IgD-negative memory B cell (primary cell): ENCODE results near the gene ACE2. TPM values are rescaled to one million over a fixed set of nuclear protein-coding genes. Genes with fewer than 3 reads are reported as not detected.

Source experiments
- H3K27ac Mint-ChIP-seq, 3 donors: one replicate each; pipeline ENCODE4 v1.8.0; 2020 to 2022; ENCODE audit warnings: mild to moderate bottlenecking in 3 of 3, mixed read lengths in 3 of 3, moderate library complexity in 1 of 3
- H3K27me3 Mint-ChIP-seq: one replicate; pipeline ENCODE4 v1.8.0; 2021; ENCODE audit warnings: mixed read lengths
- H3K36me3 Mint-ChIP-seq: one replicate; pipeline ENCODE4 v1.8.0; 2020; ENCODE audit warnings: mild to moderate bottlenecking, mixed read lengths
- H3K4me1 Mint-ChIP-seq, 3 donors: one replicate each; pipeline ENCODE4 v1.8.0; 2020 to 2022; ENCODE audit warnings: mixed read lengths in 3 of 3, mild to moderate bottlenecking in 1 of 3
- H3K4me3 Mint-ChIP-seq, 4 donors: one replicate each; pipeline ENCODE4 v1.8.0; 2020 to 2022; ENCODE audit warnings: mild to moderate bottlenecking in 4 of 4, mixed read lengths in 4 of 4, moderate library complexity in 3 of 4
- H3K9me3 Mint-ChIP-seq, 3 donors: one replicate each; pipeline ENCODE4 v1.8.0; 2020 to 2021; ENCODE audit warnings: mixed read lengths in 3 of 3, mild to moderate bottlenecking in 1 of 3
- polyA plus RNA-seq: library from polyadenylated mRNA; unstranded; fragments of 300-500 nt; fragmentation: Illumina TruSeq; gene quantifications from one replicate; pipeline ENCODE4 v1.2.3, GENCODE V29; 2021

The ACE2 gene
- polyA plus RNA-seq, 1 donor from 2014 or later = not detected

GRCh38 chrX:15601932-15602331, 1.2 kb upstream of the ACE2 start:
- Mint-ChIP-seq H3K27me3 (peaks cover 23% of the 10 kb centered on the region), H3K36me3 (peaks cover 1% of the 10 kb centered on the region), H3K4me1 (no peaks in the 10 kb centered on the region), H3K27ac (no peak overlapping the region), H3K9me3 (no peaks in the 10 kb centered on the region), H3K4me3 (no peak overlapping the region)

- H3K36me3 Mint-ChIP-seq = peaks cover 1% of the 10 kb centered on the region
- H3K27me3 Mint-ChIP-seq = peaks cover 17% of the 10 kb centered on the region
- H3K4me1 Mint-ChIP-seq = no peaks in the 10 kb centered on the region
- no peak overlapping the region for H3K4me3 Mint-ChIP-seq
- H3K9me3 Mint-ChIP-seq = no peaks in the 10 kb centered on the region
- H3K27ac Mint-ChIP-seq = no peak overlapping the region
Measured at GRCh38 chrX:15600049-15600448, 711 bp downstream of the ACE2 start.

GRCh38 chrX:15599461-15599860, 1.3 kb downstream of the ACE2 start:
- H3K36me3 Mint-ChIP-seq = peaks cover 1% of the 10 kb centered on the region
- no peak overlapping the region for H3K27ac Mint-ChIP-seq
- H3K27me3 Mint-ChIP-seq = peaks cover 16% of the 10 kb centered on the region
- no peaks in the 10 kb centered on the region for H3K4me1 Mint-ChIP-seq
- H3K9me3 Mint-ChIP-seq = no peaks in the 10 kb centered on the region
- no peak overlapping the region for H3K4me3 Mint-ChIP-seq

- Mint-ChIP-seq H3K36me3 (no peaks in the 10 kb centered on the region), H3K27ac (no peak overlapping the region), H3K9me3 (no peaks in the 10 kb centered on the region), H3K4me3 (no peak overlapping the region), H3K27me3 (peaks cover 11% of the 10 kb centered on the region), H3K4me1 (no peaks in the 10 kb centered on the region)
Measured at GRCh38 chrX:15598026-15598425, 2.7 kb downstream of the ACE2 start.

GRCh38 chrX:15594371-15594770, 6.4 kb downstream of the ACE2 start:
- Mint-ChIP-seq H3K27me3 (no peaks in the 10 kb centered on the region), H3K27ac (no peak overlapping the region), H3K4me1 (no peaks in the 10 kb centered on the region), H3K4me3 (no peak overlapping the region), H3K36me3 (no peaks in the 10 kb centered on the region), H3K9me3 (no peaks in the 10 kb centered on the region)

- peaks cover 3% of the 10 kb centered on the region for H3K36me3 Mint-ChIP-seq
Measured at GRCh38 chrX:15579778-15580747, 20.7 kb downstream of the ACE2 start.

GRCh38 chrX:15576019-15576418, 24.7 kb downstream of the ACE2 start:
- no peak overlapping the region for H3K4me3 Mint-ChIP-seq
- peaks cover 0 to 1% (median 0%) of the 10 kb centered on the region in 3 donors for H3K4me1 Mint-ChIP-seq
- peaks cover 0 to 2% (median 0%) of the 10 kb centered on the region in 3 donors for H3K9me3 Mint-ChIP-seq
- H3K27ac Mint-ChIP-seq = no peak overlapping the region
- peaks cover 20% of the 10 kb centered on the region for H3K27me3 Mint-ChIP-seq
- H3K36me3 Mint-ChIP-seq = peaks cover 3% of the 10 kb centered on the region

More at GRCh38 chrX:15579778-15580747, 20.7 kb downstream of the ACE2 start:
- H3K27ac Mint-ChIP-seq = peak overlapping the region in 1 of 3 donors; percentile 2
- H3K4me1 Mint-ChIP-seq = no peaks in the 10 kb centered on the region
- H3K4me3 Mint-ChIP-seq = no peak overlapping the region
- H3K9me3 Mint-ChIP-seq = peaks cover 0 to 4% (median 0%) of the 10 kb centered on the region in 3 donors
- H3K27me3 Mint-ChIP-seq = peaks cover 5% of the 10 kb centered on the region

- peaks cover 33% of the 10 kb centered on the region for H3K27me3 Mint-ChIP-seq
- no peak overlapping the region for H3K27ac Mint-ChIP-seq
- H3K36me3 Mint-ChIP-seq = peaks cover 3% of the 10 kb centered on the region
- peaks cover 0 to 1% (median 0%) of the 10 kb centered on the region in 3 donors for H3K4me1 Mint-ChIP-seq
- no peak overlapping the region for H3K4me3 Mint-ChIP-seq
- H3K9me3 Mint-ChIP-seq = peaks cover 0 to 2% (median 0%) of the 10 kb centered on the region in 3 donors
Measured at GRCh38 chrX:15574017-15574416, 26.7 kb downstream of the ACE2 start.

- Mint-ChIP-seq H3K27ac (no peak overlapping the region), H3K9me3 (no peaks in the 10 kb centered on the region), H3K4me1 (peaks cover 0 to 2% (median 0%) of the 10 kb centered on the region in 3 donors), H3K4me3 (no peak overlapping the region), H3K36me3 (peaks cover 3% of the 10 kb centered on the region), H3K27me3 (peaks cover 48% of the 10 kb centered on the region)
Measured at GRCh38 chrX:15570145-15570544, 30.6 kb downstream of the ACE2 start.

GRCh38 chrX:15567886-15568616, 32.7 kb downstream of the ACE2 start:
- Mint-ChIP-seq H3K27me3 (peaks cover 41% of the 10 kb centered on the region), H3K27ac (peak overlapping the region in 1 of 3 donors; percentile 42), H3K4me1 (peaks cover 0 to 1% (median 0%) of the 10 kb centered on the region in 3 donors), H3K9me3 (no peaks in the 10 kb centered on the region), H3K36me3 (peaks cover 3% of the 10 kb centered on the region), H3K4me3 (no peak overlapping the region)

- Mint-ChIP-seq H3K9me3 (no peaks in the 10 kb centered on the region), H3K4me1 (peaks cover 0 to 1% (median 0%) of the 10 kb centered on the region in 3 donors), H3K27me3 (peaks cover 36% of the 10 kb centered on the region), H3K36me3 (peaks cover 3% of the 10 kb centered on the region), H3K27ac (no peak overlapping the region), H3K4me3 (no peak overlapping the region)
Measured at GRCh38 chrX:15567267-15567666, 33.5 kb downstream of the ACE2 start.

GRCh38 chrX:15566244-15566643, 34.5 kb downstream of the ACE2 start:
- Mint-ChIP-seq H3K4me1 (peaks cover 0 to 1% (median 0%) of the 10 kb centered on the region in 3 donors), H3K27ac (no peak overlapping the region), H3K36me3 (peaks cover 3% of the 10 kb centered on the region), H3K9me3 (no peaks in the 10 kb centered on the region), H3K4me3 (no peak overlapping the region), H3K27me3 (peaks cover 34% of the 10 kb centered on the region)

- Mint-ChIP-seq H3K9me3 (no peaks in the 10 kb centered on the region), H3K27ac (no peak overlapping the region), H3K4me3 (no peak overlapping the region), H3K27me3 (peaks cover 26% of the 10 kb centered on the region), H3K4me1 (peaks cover 0 to 1% (median 0%) of the 10 kb centered on the region in 3 donors), H3K36me3 (no peaks in the 10 kb centered on the region)
Measured at GRCh38 chrX:15564981-15565579, 35.7 kb downstream of the ACE2 start.

GRCh38 chrX:15563056-15563455, 37.7 kb downstream of the ACE2 start:
- Mint-ChIP-seq H3K4me1 (peaks cover 0 to 1% (median 0%) of the 10 kb centered on the region in 3 donors), H3K4me3 (no peak overlapping the region), H3K36me3 (no peaks in the 10 kb centered on the region), H3K9me3 (no peaks in the 10 kb centered on the region), H3K27ac (no peak overlapping the region), H3K27me3 (peaks cover 20% of the 10 kb centered on the region)

- H3K36me3 Mint-ChIP-seq = no peaks in the 10 kb centered on the region
- no peak overlapping the region for H3K27ac Mint-ChIP-seq
- peaks cover 17% of the 10 kb centered on the region for H3K27me3 Mint-ChIP-seq
- no peaks in the 10 kb centered on the region for H3K9me3 Mint-ChIP-seq
- no peak overlapping the region for H3K4me3 Mint-ChIP-seq
- H3K4me1 Mint-ChIP-seq = no peaks in the 10 kb centered on the region
Measured at GRCh38 chrX:15560924-15561323, 39.8 kb downstream of the ACE2 start.
